HFFc6 (cell line): ENCODE data around the gene ERP44. TPM values are rescaled to one million over a fixed set of nuclear protein-coding genes. Genes with fewer than 3 reads are reported as not detected.
"Not testable (repeated sequence)": the region's sequence is repeated elsewhere in the genome, so short reads cannot be mapped to it uniquely, and the experiment has no call there.

Source experiments
- DNase-seq: peaks from one replicate; pipeline ENCODE4 v3.0.0-alpha.2; 2018
- H3K27ac Mint-ChIP-seq: 2 replicates; pipeline ENCODE4 v1.8.0; 2020; ENCODE audit warnings: mild to moderate bottlenecking, mixed read lengths
- H3K27me3 Mint-ChIP-seq: 2 replicates; pipeline ENCODE4 v1.8.0; 2021; ENCODE audit warnings: mild to moderate bottlenecking, moderate library complexity, mixed read lengths; ENCODE audit not compliant: insufficient read depth
- H3K36me3 Mint-ChIP-seq: 2 replicates; pipeline ENCODE4 v1.8.0; 2021; ENCODE audit warnings: low read depth, mixed read lengths
- H3K4me1 Mint-ChIP-seq: 2 replicates; pipeline ENCODE4 v1.8.0; 2020; ENCODE audit warnings: low read depth, mixed read lengths
- H3K4me3 Mint-ChIP-seq: 2 replicates; pipeline ENCODE4 v1.8.0; 2020; ENCODE audit warnings: mild to moderate bottlenecking, moderate library complexity, mixed read lengths
- H3K9me3 Mint-ChIP-seq: 2 replicates; pipeline ENCODE4 v1.8.0; 2020; ENCODE audit warnings: mild to moderate bottlenecking, mixed read lengths
- total RNA-seq, 6 experiments: library from RNA; stranded (reverse); fragmentation: NEBNext Ultra II Directional; extraction: Animal tissue kit (Norgen Biotek cat#: 25700); gene quantifications; 2 replicates in 1 of 6; 3 replicates in 5 of 6; pipeline ENCODE4 v1.2.3, GENCODE V29; 2021
- TF ChIP-seq, protein P1 (sequence below): fragments of 200-600 bp; sonication (generic); IDR thresholded peaks from 2 replicates; pipeline ENCODE4 v1.5.0; 2021; ENCODE audit warnings: antibody characterized with exemption, mild to moderate bottlenecking

Gene ERP44
- total RNA-seq, 6 experiments from 2014 or later: 22.7 to 30.5 (median 27.0) TPM

DNA sequence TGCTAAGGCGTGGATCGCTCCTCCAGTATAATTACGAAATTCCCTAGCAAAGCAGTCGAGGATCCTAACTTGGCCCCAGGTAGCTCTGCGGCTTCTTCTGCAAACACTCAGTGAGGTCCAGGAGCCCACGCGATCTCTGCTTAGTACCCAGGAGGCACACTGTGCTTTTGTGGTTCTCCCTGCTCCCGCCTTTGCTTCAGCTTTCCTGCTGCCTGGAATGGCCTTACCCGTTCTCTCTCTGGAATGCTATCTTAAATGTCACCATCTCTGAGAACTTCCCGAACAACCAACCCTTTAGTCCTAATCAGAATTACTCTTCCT, 882 bp upstream of the ERP44 start:
- H3K4me1 Mint-ChIP-seq: peaks cover 49% of the 10 kb centered on the region
- peak overlapping the region; percentile 97 for H3K27ac Mint-ChIP-seq
- peak overlapping the region; percentile 99 for H3K4me3 Mint-ChIP-seq
- H3K9me3 Mint-ChIP-seq: no peaks in the 10 kb centered on the region
- TF ChIP-seq, protein P1, sequence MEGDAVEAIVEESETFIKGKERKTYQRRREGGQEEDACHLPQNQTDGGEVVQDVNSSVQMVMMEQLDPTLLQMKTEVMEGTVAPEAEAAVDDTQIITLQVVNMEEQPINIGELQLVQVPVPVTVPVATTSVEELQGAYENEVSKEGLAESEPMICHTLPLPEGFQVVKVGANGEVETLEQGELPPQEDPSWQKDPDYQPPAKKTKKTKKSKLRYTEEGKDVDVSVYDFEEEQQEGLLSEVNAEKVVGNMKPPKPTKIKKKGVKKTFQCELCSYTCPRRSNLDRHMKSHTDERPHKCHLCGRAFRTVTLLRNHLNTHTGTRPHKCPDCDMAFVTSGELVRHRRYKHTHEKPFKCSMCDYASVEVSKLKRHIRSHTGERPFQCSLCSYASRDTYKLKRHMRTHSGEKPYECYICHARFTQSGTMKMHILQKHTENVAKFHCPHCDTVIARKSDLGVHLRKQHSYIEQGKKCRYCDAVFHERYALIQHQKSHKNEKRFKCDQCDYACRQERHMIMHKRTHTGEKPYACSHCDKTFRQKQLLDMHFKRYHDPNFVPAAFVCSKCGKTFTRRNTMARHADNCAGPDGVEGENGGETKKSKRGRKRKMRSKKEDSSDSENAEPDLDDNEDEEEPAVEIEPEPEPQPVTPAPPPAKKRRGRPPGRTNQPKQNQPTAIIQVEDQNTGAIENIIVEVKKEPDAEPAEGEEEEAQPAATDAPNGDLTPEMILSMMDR: no peak
- DNase-seq: no peak
- H3K36me3 Mint-ChIP-seq: no peaks in the 10 kb centered on the region
- H3K27me3 Mint-ChIP-seq: peaks cover 6% of the 10 kb centered on the region

DNA sequence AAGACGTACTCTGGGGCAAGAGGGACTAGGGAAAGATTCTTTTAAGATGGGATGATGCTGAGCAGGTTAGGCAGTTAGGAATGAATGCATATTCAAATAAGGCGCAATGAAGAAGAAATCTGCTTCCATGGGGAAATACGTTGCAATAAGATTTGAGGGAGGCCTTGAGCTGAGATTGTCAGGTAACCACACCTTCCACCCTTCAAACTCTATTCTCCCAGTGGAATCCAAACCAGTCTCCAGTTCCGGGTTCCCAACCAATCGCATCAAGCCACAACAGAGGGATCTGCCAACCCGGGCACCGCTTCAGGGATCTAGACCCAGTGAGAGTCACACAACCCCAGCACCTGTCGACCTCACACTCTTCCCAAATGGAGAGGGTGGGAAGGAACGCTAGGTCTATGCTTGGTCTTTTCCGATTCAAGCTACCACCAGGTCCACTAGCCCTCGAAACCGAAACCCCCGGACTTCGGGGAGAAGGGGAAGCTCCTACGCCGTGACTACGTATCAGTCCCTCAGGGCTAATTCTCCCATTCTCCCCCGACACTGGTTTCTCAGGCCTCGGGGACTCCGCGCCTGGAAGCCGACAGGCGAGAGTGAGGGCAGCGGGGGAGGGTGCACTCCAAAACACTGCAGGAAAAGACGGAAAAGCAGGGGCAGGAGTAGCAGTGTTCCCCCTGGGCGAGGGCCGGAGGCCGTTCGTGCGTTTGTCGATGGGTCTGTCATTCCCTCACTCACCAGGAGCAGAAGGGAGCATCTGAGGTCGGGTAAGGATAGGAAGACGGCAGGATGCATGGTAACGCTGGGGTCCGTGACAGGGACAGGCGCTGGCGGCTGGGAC, 534 bp downstream of the ERP44 start:
- Mint-ChIP-seq H3K4me3 (peak overlapping the region; percentile 99), H3K36me3 (no peaks in the 10 kb centered on the region), H3K9me3 (no peaks in the 10 kb centered on the region), H3K27me3 (peaks cover 6% of the 10 kb centered on the region), H3K27ac (peak overlapping the region; percentile 97), H3K4me1 (peaks cover 35% of the 10 kb centered on the region)
- DNase-seq: peak; percentile 47
- TF ChIP-seq, protein P1: no peak

DNA sequence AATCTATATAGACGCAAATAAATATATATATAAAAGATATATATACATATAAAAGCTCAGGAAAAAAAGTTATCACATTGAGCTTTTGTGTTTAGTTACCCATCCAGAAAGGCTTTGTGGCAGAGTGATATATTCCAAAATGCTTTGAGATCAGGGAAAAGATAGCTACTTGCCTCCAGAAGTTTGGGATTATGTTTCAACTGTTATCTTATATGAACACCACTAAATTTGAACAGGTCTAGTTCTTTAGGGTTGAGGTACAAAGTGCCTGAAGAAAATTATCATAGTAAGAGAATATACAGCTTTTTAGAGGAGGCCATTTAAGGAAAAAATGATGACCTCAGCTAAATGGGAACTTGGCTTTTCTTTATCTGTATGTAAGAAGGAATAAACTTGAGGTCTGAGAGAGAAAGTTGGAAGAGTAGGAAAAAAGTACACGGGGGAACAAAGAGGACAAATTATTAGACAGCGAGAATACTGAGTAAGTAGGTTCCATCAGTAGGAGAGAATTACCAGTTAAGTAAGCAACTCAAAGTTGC, 2.4 kb downstream of the ERP44 start:
- Mint-ChIP-seq H3K9me3 (no peaks in the 10 kb centered on the region), H3K27ac (no peak overlapping the region; the same call in 1 of the 2 replicates), H3K36me3 (no peaks in the 10 kb centered on the region), H3K4me1 (peaks cover 47% of the 10 kb centered on the region), H3K27me3 (peaks cover 6% of the 10 kb centered on the region), H3K4me3 (peak overlapping the region; percentile 20)
- DNase-seq: no peak
- TF ChIP-seq, protein P1: no peak

DNA sequence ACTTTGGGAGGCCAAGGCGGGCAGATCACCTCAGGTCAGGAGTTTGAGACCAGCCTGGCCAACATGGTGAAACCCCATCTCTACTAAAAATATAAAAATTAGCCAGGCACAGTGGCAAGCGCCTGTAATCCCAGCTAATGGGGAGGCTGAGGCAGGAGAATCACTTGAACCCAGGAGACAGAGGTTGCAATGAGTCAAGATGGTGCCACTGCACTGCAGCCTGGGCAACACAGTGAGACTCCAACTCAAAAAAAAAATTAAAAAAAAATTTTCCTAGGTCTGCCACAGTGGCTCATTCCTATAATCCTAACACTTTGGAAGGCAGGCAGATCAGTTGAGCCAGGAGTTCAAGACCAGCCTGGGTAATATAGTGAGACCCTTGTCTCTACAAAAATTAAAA, 4.4 kb downstream of the ERP44 start:
- H3K4me3 Mint-ChIP-seq, H3K27me3 Mint-ChIP-seq, H3K36me3 Mint-ChIP-seq, DNase-seq, H3K9me3 Mint-ChIP-seq, H3K27ac Mint-ChIP-seq: not testable (repeated sequence)
- peaks cover 49% of the 10 kb centered on the region for H3K4me1 Mint-ChIP-seq

DNA sequence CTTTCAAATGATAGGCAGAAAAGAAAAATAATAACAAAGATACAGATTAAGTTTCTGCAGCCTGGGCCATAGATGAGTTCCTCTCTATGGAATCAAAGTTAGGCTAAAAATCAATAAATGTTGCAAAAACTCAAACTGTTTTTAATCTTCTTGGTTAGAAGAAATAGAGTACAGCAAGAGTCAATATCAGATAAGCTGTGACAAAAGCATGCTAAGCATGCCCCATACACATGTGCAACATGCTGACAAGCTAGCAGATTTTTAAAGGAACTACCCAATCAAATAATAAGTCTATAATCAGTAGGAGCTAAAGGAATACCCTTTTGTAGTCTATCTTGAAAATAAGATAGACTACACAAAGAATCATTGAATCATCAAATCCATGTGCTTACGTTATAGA, 6.7 kb downstream of the ERP44 start:
- Mint-ChIP-seq H3K27ac (no peak overlapping the region), H3K4me3 (no peak overlapping the region), H3K27me3 (no peaks in the 10 kb centered on the region), H3K4me1 (peaks cover 55% of the 10 kb centered on the region), H3K36me3 (no peaks in the 10 kb centered on the region), H3K9me3 (no peaks in the 10 kb centered on the region)
- no peak for DNase-seq
- TF ChIP-seq, protein P1: no peak

DNA sequence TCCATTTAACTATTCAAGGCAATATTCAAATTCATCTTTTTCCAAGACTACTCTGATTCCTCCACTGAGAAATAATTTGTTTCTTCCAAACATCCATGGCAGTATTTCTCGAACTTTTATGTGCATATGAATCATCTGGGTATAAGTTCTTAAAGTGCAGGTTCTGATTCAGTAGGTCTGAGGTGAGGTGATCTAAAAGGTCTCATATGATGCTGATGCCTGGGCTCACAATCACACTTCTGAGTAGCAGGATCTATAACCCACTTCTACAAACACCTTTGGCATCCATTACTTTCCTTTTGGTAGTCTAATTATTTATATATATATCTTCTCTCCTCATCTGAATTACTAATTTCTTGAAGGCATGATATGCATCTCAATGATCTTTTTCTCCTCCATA, 7.2 kb downstream of the ERP44 start:
- Mint-ChIP-seq H3K4me3 (no peak overlapping the region), H3K4me1 (peaks cover 52% of the 10 kb centered on the region), H3K9me3 (no peaks in the 10 kb centered on the region), H3K36me3 (no peaks in the 10 kb centered on the region), H3K27ac (no peak overlapping the region), H3K27me3 (no peaks in the 10 kb centered on the region)
- TF ChIP-seq, protein P1: no peak
- no peak for DNase-seq
